ENCODE data around the gene NR2C2AP. TPM values are rescaled to one million over a fixed set of nuclear protein-coding genes. Genes with fewer than 3 reads are reported as not detected.
"Not testable (repeated sequence)": the region's sequence is repeated elsewhere in the genome, so short reads cannot be mapped to it uniquely, and the experiment has no call there.

The NR2C2AP gene
- total and polyA plus RNA-seq, 8 donors, result 6.8 to 19.1 (median 9.2) TPM

GRCh38 chr19:19181488-19181998 lies 21.7 kb downstream of the NR2C2AP start:
- FAIRE-seq, result no peak
- intact Hi-C loops (cut with DNase I), result no loop called here
- Histone ChIP-seq H3K36me3 (peaks cover 0 to 7% (median 0%) of the 10 kb centered on the region in 3 donors), H3K4me1 (no peaks in the 10 kb centered on the region), H3K27ac (no peak overlapping the region), H3K4me3 (no peak overlapping the region), H3K9me3 (no peaks in the 10 kb centered on the region), H3K27me3 (no peaks in the 10 kb centered on the region)
- DNase-seq, result no peak
- 90 to 91% methylated on average over 9 of the region's 9 CpGs for WGBS, 2 donors
- ATAC-seq, result no peak
- TF ChIP-seq CTCF (IDR thresholded peaks at IDR 0.05), result no peak

- H3K4me1 ChIP-seq, result no peaks in the 10 kb centered on the region
- no peak overlapping the region for H3K27ac ChIP-seq
- intact Hi-C loops (cut with DNase I), result no loop called here
- no peak for DNase-seq
- WGBS, 2 donors, result 91 to 95% methylated on average over 17 of the region's 17 CpGs
- no peaks in the 10 kb centered on the region for H3K9me3 ChIP-seq
- no peak overlapping the region for H3K4me3 ChIP-seq
- H3K36me3 ChIP-seq, result peaks cover 0 to 7% (median 0%) of the 10 kb centered on the region in 3 donors
- no peak for FAIRE-seq
- no peak for ATAC-seq
- no peak for TF ChIP-seq CTCF (IDR thresholded peaks at IDR 0.05)
- H3K27me3 ChIP-seq, result no peaks in the 10 kb centered on the region
Observed at GRCh38 chr19:19179548-19180441, 23.4 kb downstream of the NR2C2AP start.

GRCh38 chr19:19176950-19177349 lies 26.3 kb downstream of the NR2C2AP start:
- intact Hi-C loops (cut with DNase I), result no loop called here

GRCh38 chr19:19173243-19173642 lies 30.0 kb downstream of the NR2C2AP start:
- intact Hi-C loops (cut with DNase I); H3K27ac ChIP-seq; H3K27me3 ChIP-seq; FAIRE-seq; DNase-seq; H3K4me3 ChIP-seq; H3K9me3 ChIP-seq; H3K36me3 ChIP-seq; H3K4me1 ChIP-seq; ATAC-seq: not testable (repeated sequence)
- 84 to 94% methylated on average over 5 of the region's 5 CpGs for WGBS, 2 donors

More at GRCh38 chr19:19176950-19177349, 26.3 kb downstream of the NR2C2AP start:
- H3K9me3 ChIP-seq, result no peaks in the 10 kb centered on the region
- H3K4me3 ChIP-seq, result no peak overlapping the region
- ATAC-seq (no peak), DNase-seq (no peak), FAIRE-seq (no peak)
- H3K27ac ChIP-seq, result no peak overlapping the region
- 85 to 92% methylated on average over 8 of the region's 8 CpGs for WGBS, 2 donors
- H3K27me3 ChIP-seq, result no peaks in the 10 kb centered on the region
- peaks cover 0 to 7% (median 0%) of the 10 kb centered on the region in 3 donors for H3K36me3 ChIP-seq
- H3K4me1 ChIP-seq, result no peaks in the 10 kb centered on the region
- no peak for TF ChIP-seq CTCF (IDR thresholded peaks at IDR 0.05)

- DNase-seq (no peak), ATAC-seq (no peak), FAIRE-seq (no peak)
- Histone ChIP-seq H3K36me3 (peaks cover 0 to 4% (median 0%) of the 10 kb centered on the region in 3 donors), H3K27me3 (no peaks in the 10 kb centered on the region), H3K9me3 (no peaks in the 10 kb centered on the region), H3K27ac (no peak overlapping the region), H3K4me1 (no peaks in the 10 kb centered on the region), H3K4me3 (no peak overlapping the region)
- 49 to 69% methylated on average over 8 of the region's 8 CpGs for WGBS, 2 donors
- no peak for TF ChIP-seq CTCF (IDR thresholded peaks at IDR 0.05)
- intact Hi-C loops (cut with DNase I), result no loop called here
Observed at GRCh38 chr19:19171821-19172532, 31.2 kb downstream of the NR2C2AP start.

All from pancreas (tissue), 10 donors.